Measurements from ENCODE around the gene KMT2B.

The KMT2B gene

GRCh38 chr19:35748106-35749020 lies 30.6 kb downstream of the KMT2B start, which contains the start of gene LIN37:
Gene LIN37 (plus strand): TSS chr19:35748576. CDS start chr19:35748725, 149 bp downstream.
- H4K20me1 ChIP-seq, result 0 out of 22 replicates have a peak, but pooled peaks cover 0 to 7% (median 0%) of the 10 kb centered on the region in 11 experiments
- peak within 1 kb of the TSS; percentile 63 to 95 (median 84) for H3K27ac ChIP-seq
- no peaks in the 10 kb centered on the region for H3K27me3 ChIP-seq
- H3K4me3 ChIP-seq, result peak within 1 kb of the TSS; percentile 75 to 97 (median 89)
- peaks cover 51 to 60% (median 59%) of the 10 kb centered on the region in 10 experiments for H3K4me1 ChIP-seq
- peaks cover 0 to 6% (median 0%) of the 10 kb centered on the region in 11 experiments; a peak in 2 of 22 replicates for H3K9me3 ChIP-seq (replicated peaks in 1 of 11)
- peak within 1 kb of the TSS; percentile 92 to 100 (median 97) for H3K4me2 ChIP-seq
- peaks cover 9 to 29% (median 21%) of the 10 kb centered on the region in 11 experiments; a peak in 21 of 22 replicates for H3K36me3 ChIP-seq
- peak in 9 of 11 experiments; percentile 43 to 91 (median 75); a peak in 15 of 22 replicates for TF ChIP-seq Cebpa-rat (IDR thresholded peaks at IDR 0.05)
- H3K9ac ChIP-seq, result peak within 1 kb of the TSS; percentile 72 to 93 (median 86)

DNA sequence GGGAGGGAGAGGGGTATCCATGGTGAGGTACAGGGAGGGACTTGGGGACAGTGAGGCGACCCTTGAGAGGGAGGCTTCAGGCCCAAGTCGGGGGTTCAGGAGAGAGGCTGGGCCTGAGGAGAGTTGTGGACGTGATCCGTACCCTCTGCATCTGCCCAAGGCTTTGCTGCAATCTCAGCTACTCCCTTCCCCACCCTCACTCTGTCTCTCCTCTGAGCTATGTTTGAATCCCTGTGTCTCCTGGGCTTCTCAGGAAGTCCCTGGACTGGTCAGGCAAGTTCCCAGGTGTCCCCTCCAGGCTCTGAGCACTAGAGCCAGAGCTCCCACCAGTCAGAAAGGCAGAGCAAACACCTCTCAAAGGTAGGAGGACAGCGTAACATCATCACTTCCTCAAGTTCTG lies 32.4 kb downstream of the KMT2B start:
- peak overlapping the region in 6 of 11 experiments; percentile 14 to 55 (median 26); a peak in 9 of 22 replicates for H3K27ac ChIP-seq
- peaks cover 39 to 47% (median 46%) of the 10 kb centered on the region in 10 experiments for H3K4me1 ChIP-seq
- no peak for TF ChIP-seq Cebpa-rat (IDR thresholded peaks at IDR 0.05)
- peak overlapping the region in 10 of 11 experiments; percentile 63 to 87 (median 84); a peak in 20 of 22 replicates for H3K9ac ChIP-seq
- peaks cover 17 to 41% (median 32%) of the 10 kb centered on the region in 11 experiments for H3K36me3 ChIP-seq
- peak overlapping the region; percentile 86 to 100 (median 96) for H3K4me2 ChIP-seq
- H3K9me3 ChIP-seq (replicated peaks in 1 of 11), result no peaks in the 10 kb centered on the region
- peaks cover 0 to 2% (median 1%) of the 10 kb centered on the region in 11 experiments; a peak in 9 of 22 replicates for H3K27me3 ChIP-seq
- peak overlapping the region in 1 of 10 experiments; percentile 12; a peak in 2 of 20 replicates for H3K4me3 ChIP-seq
- H4K20me1 ChIP-seq, result peaks cover 0 to 12% (median 0%) of the 10 kb centered on the region in 11 experiments; a peak in 1 of 22 replicates

- peaks cover 17 to 44% (median 37%) of the 10 kb centered on the region in 11 experiments for H3K36me3 ChIP-seq
- TF ChIP-seq Cebpa-rat (IDR thresholded peaks at IDR 0.05), result no peak
- no peaks in the 10 kb centered on the region for H3K9me3 ChIP-seq (replicated peaks in 1 of 11)
- H3K4me2 ChIP-seq, result peak overlapping the region in 1 of 11 experiments; percentile 4; a peak in 1 of 22 replicates
- peaks cover 34 to 52% (median 42%) of the 10 kb centered on the region in 10 experiments for H3K4me1 ChIP-seq
- H3K9ac ChIP-seq, result peak overlapping the region in 7 of 11 experiments; percentile 8 to 43 (median 31); a peak in 7 of 22 replicates
- H4K20me1 ChIP-seq, result peaks cover 0 to 12% (median 0%) of the 10 kb centered on the region in 11 experiments; a peak in 1 of 22 replicates
- H3K27ac ChIP-seq, result no peak overlapping the region
- H3K4me3 ChIP-seq, result no peak overlapping the region
- peaks cover 0 to 14% (median 10%) of the 10 kb centered on the region in 11 experiments; a peak in 12 of 22 replicates for H3K27me3 ChIP-seq
Measured at GRCh38 chr19:35751839-35752745, 34.3 kb downstream of the KMT2B start.

GRCh38 chr19:35752746-35753350 lies 35.0 kb downstream of the KMT2B start:
- Histone ChIP-seq H3K4me3 (no peak overlapping the region), H3K4me2 (no peak overlapping the region), H3K4me1 (peaks cover 30 to 49% (median 39%) of the 10 kb centered on the region in 10 experiments), H3K27me3 (peaks cover 0 to 14% (median 10%) of the 10 kb centered on the region in 11 experiments; a peak in 12 of 22 replicates), H3K9me3 (replicated peaks in 1 of 11) (no peaks in the 10 kb centered on the region), H4K20me1 (peaks cover 0 to 12% (median 0%) of the 10 kb centered on the region in 11 experiments; a peak in 1 of 22 replicates), H3K36me3 (peaks cover 17 to 44% (median 34%) of the 10 kb centered on the region in 11 experiments), H3K9ac (peak overlapping the region in 2 of 11 experiments; percentile 20 to 39; a peak in 2 of 22 replicates), H3K27ac (no peak overlapping the region)
- TF ChIP-seq Cebpa-rat (IDR thresholded peaks at IDR 0.05), result no peak

- H3K4me1 ChIP-seq, result peaks cover 31 to 49% (median 38%) of the 10 kb centered on the region in 10 experiments
- no peak overlapping the region for H3K4me2 ChIP-seq
- peaks cover 0 to 15% (median 0%) of the 10 kb centered on the region in 11 experiments; a peak in 5 of 22 replicates for H4K20me1 ChIP-seq
- no peaks in the 10 kb centered on the region for H3K9me3 ChIP-seq (replicated peaks in 1 of 11)
- 0 out of 22 replicates have a peak overlapping the region, but pooled peaks of 1 of the 11 experiments have one; percentile 9 for H3K9ac ChIP-seq
- H3K36me3 ChIP-seq, result peaks cover 17 to 44% (median 34%) of the 10 kb centered on the region in 11 experiments
- H3K27me3 ChIP-seq, result peaks cover 0 to 14% (median 10%) of the 10 kb centered on the region in 11 experiments; a peak in 12 of 22 replicates
- no peak overlapping the region for H3K27ac ChIP-seq
- H3K4me3 ChIP-seq, result no peak overlapping the region
- no peak for TF ChIP-seq Cebpa-rat (IDR thresholded peaks at IDR 0.05)
Measured at GRCh38 chr19:35753634-35754369, 36.0 kb downstream of the KMT2B start.

- Histone ChIP-seq H3K27ac (no peak overlapping the region), H3K4me1 (peaks cover 32 to 49% (median 38%) of the 10 kb centered on the region in 10 experiments), H3K36me3 (peaks cover 17 to 44% (median 36%) of the 10 kb centered on the region in 11 experiments), H4K20me1 (peaks cover 0 to 22% (median 0%) of the 10 kb centered on the region in 11 experiments; a peak in 7 of 22 replicates), H3K4me2 (no peak overlapping the region), H3K9me3 (replicated peaks in 1 of 11) (no peaks in the 10 kb centered on the region), H3K9ac (no peak overlapping the region), H3K4me3 (no peak overlapping the region), H3K27me3 (peaks cover 0 to 14% (median 10%) of the 10 kb centered on the region in 11 experiments; a peak in 12 of 22 replicates)
- no peak for TF ChIP-seq Cebpa-rat (IDR thresholded peaks at IDR 0.05)
Measured at GRCh38 chr19:35754370-35755130, 36.7 kb downstream of the KMT2B start.
